MM.1S (cell line): ENCODE measurements around the gene WDFY4.

Experiments used
- DNase-seq: peaks from one replicate; pipeline ENCODE4 v3.0.0-alpha.2; 2015
- H2AFZ ChIP-seq: fragments of 300-600 bp; sonication (generic); 2 replicates; pipeline ENCODE4 v1.6.0; 2016; ENCODE audit warnings: antibody characterized with exemption, low read length
- H3F3A ChIP-seq: fragments of 300-600 bp; sonication (generic); 2 replicates; pipeline ENCODE4 v1.6.1; 2016; ENCODE audit warnings: mild to moderate bottlenecking, antibody characterized with exemption, low read length, moderate library complexity, mixed read lengths; ENCODE audit not compliant: insufficient read depth
- H3K27ac ChIP-seq: fragments of 300-600 bp; sonication (generic); 2 replicates; pipeline ENCODE4 v1.5.1; 2016; ENCODE audit warnings: mild to moderate bottlenecking, low read length
- H3K27me3 ChIP-seq: fragments of 300-600 bp; sonication (generic); replicated peaks from 2 replicates; pipeline ENCODE4 v1.6.0; 2016; ENCODE audit warnings: low read length; ENCODE audit not compliant: insufficient read depth
- H3K36me3 ChIP-seq: fragments of 300-600 bp; sonication (generic); replicated peaks from 2 replicates; pipeline ENCODE4 v1.6.1; 2016; ENCODE audit warnings: mild to moderate bottlenecking, low read length, mixed read lengths; ENCODE audit not compliant: insufficient read depth
- H3K4me1 ChIP-seq: fragments of 300-600 bp; sonication (generic); 2 replicates; pipeline ENCODE4 v1.6.1; 2016; ENCODE audit warnings: low read length, mixed read lengths
- H3K4me2 ChIP-seq: fragments of 300-600 bp; sonication (generic); 2 replicates; pipeline ENCODE4 v1.6.0; 2016; ENCODE audit warnings: low read depth, low read length
- H3K4me3 ChIP-seq: fragments of 300-600 bp; sonication (generic); 2 replicates; pipeline ENCODE4 v1.5.1; 2016; ENCODE audit warnings: low read length, mixed read lengths
- H3K79me2 ChIP-seq: fragments of 300-600 bp; sonication (generic); 2 replicates; pipeline ENCODE4 v1.6.1; 2016; ENCODE audit warnings: mixed run types, low read length, mixed read lengths
- H3K9ac ChIP-seq: fragments of 300-600 bp; sonication (generic); 2 replicates; pipeline ENCODE4 v1.6.1; 2016; ENCODE audit warnings: low read length, mixed read lengths
- H3K9me2 ChIP-seq: fragments of 300-600 bp; sonication (generic); replicated peaks from 2 replicates; pipeline ENCODE4 v1.6.1; 2016; ENCODE audit warnings: mild to moderate bottlenecking, low read length, mixed read lengths; ENCODE audit not compliant: insufficient read depth
- H3K9me3 ChIP-seq: fragments of 300-600 bp; sonication (generic); replicated peaks from 2 replicates; pipeline ENCODE4 v1.6.1; 2016; ENCODE audit warnings: mild to moderate bottlenecking, low read length, mixed read lengths; ENCODE audit not compliant: insufficient read depth
- H4K20me1 ChIP-seq: fragments of 300-600 bp; sonication (generic); 2 replicates; pipeline ENCODE4 v1.6.1; 2016; ENCODE audit warnings: mild to moderate bottlenecking, low read length, moderate library complexity, mixed read lengths; ENCODE audit not compliant: insufficient read depth
- CTCF ChIP-seq: fragments of 300-600 bp; sonication (generic); IDR thresholded peaks from 2 replicates; pipeline ENCODE4 v1.5.1; 2016; ENCODE audit warnings: antibody characterized with exemption, low read length, mixed read lengths
- EZH2 ChIP-seq: fragments of 300-600 bp; sonication (generic); optimal IDR thresholded peaks from 2 replicates; pipeline ENCODE3; 2017; ENCODE audit warnings: low read depth, mild to moderate bottlenecking, antibody characterized with exemption, low read length, mixed read lengths
- EZH2phosphoT487 ChIP-seq: fragments of 300-600 bp; sonication (generic); IDR thresholded peaks from 2 replicates; pipeline ENCODE4 v1.6.1; 2018; ENCODE audit warnings: antibody characterized with exemption, low read length

The WDFY4 gene

GRCh38 chr10:48658975-48659269 is 25.8 kb upstream of the WDFY4 start:
- Histone ChIP-seq H3K36me3 (no peaks in the 10 kb centered on the region), H2AFZ (no peak overlapping the region), H3K4me3 (no peak overlapping the region), H3K27me3 (peaks cover 5% of the 10 kb centered on the region; the same call in 1 of the 2 replicates), H3K9ac (no peak overlapping the region), H3K4me2 (no peak overlapping the region), H3K9me3 (no peaks in the 10 kb centered on the region), H4K20me1 (no peaks in the 10 kb centered on the region), H3K27ac (no peak overlapping the region), H3K4me1 (peaks cover 6% of the 10 kb centered on the region; the same call in 1 of the 2 replicates), H3K9me2 (no peaks in the 10 kb centered on the region), H3F3A (no peaks in the 10 kb centered on the region), H3K79me2 (no peaks in the 10 kb centered on the region)
- no peak for TF ChIP-seq EZH2
- TF ChIP-seq EZH2phosphoT487, result no peak
- TF ChIP-seq CTCF, result no peak
- DNase-seq, result no peak

GRCh38 chr10:48659790-48660189 is 24.9 kb upstream of the WDFY4 start:
- Histone ChIP-seq H3K4me2 (no peak overlapping the region), H3K79me2 (no peaks in the 10 kb centered on the region), H3F3A (no peaks in the 10 kb centered on the region), H4K20me1 (no peaks in the 10 kb centered on the region), H3K9ac (no peak overlapping the region), H3K9me2 (no peaks in the 10 kb centered on the region), H3K4me3 (no peak overlapping the region), H3K4me1 (peaks cover 6% of the 10 kb centered on the region; the same call in 1 of the 2 replicates), H2AFZ (no peak overlapping the region), H3K27me3 (peaks cover 5% of the 10 kb centered on the region; the same call in 1 of the 2 replicates), H3K9me3 (no peaks in the 10 kb centered on the region), H3K36me3 (no peaks in the 10 kb centered on the region), H3K27ac (no peak overlapping the region)
- TF ChIP-seq EZH2phosphoT487 (no peak), CTCF (peak; percentile 17; the same call in 1 of the 2 replicates), EZH2 (no peak)
- DNase-seq, result no peak

DNA sequence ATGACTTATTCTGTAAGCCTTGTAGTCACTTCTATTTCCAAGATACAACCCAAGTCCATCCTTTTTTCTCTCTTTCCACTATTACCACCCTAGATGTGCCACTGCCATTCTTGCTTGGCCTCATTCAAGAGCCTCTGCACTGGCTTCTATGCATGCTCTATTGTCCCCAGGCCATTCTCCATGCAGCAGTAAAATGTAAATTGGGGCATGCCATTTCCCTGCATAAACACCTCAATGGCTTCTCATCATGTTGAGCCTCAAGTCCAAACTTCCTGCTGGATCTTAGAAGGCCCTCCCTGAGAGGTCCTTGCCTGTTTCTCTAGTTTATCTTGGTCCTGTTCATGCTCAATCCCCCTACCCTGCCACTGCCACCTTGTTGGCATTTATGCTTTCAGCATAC is 23.2 kb upstream of the WDFY4 start:
- H3K79me2 ChIP-seq, result no peaks in the 10 kb centered on the region
- DNase-seq, result no peak
- H3K9ac ChIP-seq, result no peak overlapping the region
- no peak overlapping the region for H3K4me2 ChIP-seq
- H3K27me3 ChIP-seq, result peaks cover 5% of the 10 kb centered on the region; the same call in 1 of the 2 replicates
- H3F3A ChIP-seq, result no peaks in the 10 kb centered on the region
- no peaks in the 10 kb centered on the region for H3K9me2 ChIP-seq
- no peaks in the 10 kb centered on the region for H3K4me1 ChIP-seq
- H2AFZ ChIP-seq, result no peak overlapping the region
- no peak overlapping the region for H3K4me3 ChIP-seq
- no peaks in the 10 kb centered on the region for H4K20me1 ChIP-seq
- TF ChIP-seq EZH2phosphoT487, result no peak
- no peak for TF ChIP-seq EZH2
- no peak for TF ChIP-seq CTCF
- H3K27ac ChIP-seq, result no peak overlapping the region
- no peaks in the 10 kb centered on the region for H3K9me3 ChIP-seq
- H3K36me3 ChIP-seq, result no peaks in the 10 kb centered on the region
